Brain microvascular endothelial cell (primary cell): ENCODE results near the gene F11R.
"Not testable (repeated sequence)": the region's sequence is repeated elsewhere in the genome, so short reads cannot be mapped to it uniquely, and the experiment has no call there.

Source experiments
- DNase-seq: peaks from one replicate; pipeline ENCODE4 v3.0.0-alpha.2; 2020
- H3K27ac ChIP-seq: fragments of 250-450 bp; sonication (Bioruptor Pico); 2 replicates; pipeline ENCODE4 v1.5.1; 2020; ENCODE audit warnings: mild to moderate bottlenecking, moderate library complexity
- H3K27me3 ChIP-seq: fragments of 250-450 bp; sonication (Bioruptor Pico); replicated peaks from 2 replicates; pipeline ENCODE4 v1.5.1; 2020; ENCODE audit warnings: mild to moderate bottlenecking
- H3K36me3 ChIP-seq: fragments of 250-450 bp; sonication (Bioruptor Pico); replicated peaks from 2 replicates; pipeline ENCODE4 v1.5.1; 2020; ENCODE audit warnings: mild to moderate bottlenecking
- H3K4me3 ChIP-seq: 2 replicates; pipeline ENCODE4 v1.5.1; 2011; ENCODE audit warnings: low read depth, mild to moderate bottlenecking, control low read depth, low read length, moderate library complexity
- CTCF ChIP-seq: IDR thresholded peaks from 2 replicates; pipeline ENCODE4 v1.5.1; 2011; ENCODE audit warnings: low read depth, mild to moderate bottlenecking, moderate library complexity, low read length, control low read depth, inconsistent platforms; ENCODE audit errors: missing control alignments
- in situ Hi-C: cut with HindIII; loops from 2 replicates; pipeline ENCODE4 v1.10.0; 2017; ENCODE audit warnings: low sequenced_read_pairs, low pct_ligation_motif_present

Gene F11R

GRCh38 chr1:161021970-161022353, 1.0 kb upstream of the F11R start:
- in situ Hi-C loops: no loop called here
- no peaks in the 10 kb centered on the region for H3K36me3 ChIP-seq
- H3K27ac ChIP-seq: no peak overlapping the region
- H3K27me3 ChIP-seq: peaks cover 9% of the 10 kb centered on the region
- TF ChIP-seq CTCF: no peak
- DNase-seq: no peak
- no peak overlapping the region for H3K4me3 ChIP-seq

GRCh38 chr1:161021165-161021969, 415 bp upstream of the F11R start:
- Histone ChIP-seq H3K27ac (no peak overlapping the region), H3K4me3 (peak overlapping the region; percentile 60), H3K36me3 (no peaks in the 10 kb centered on the region), H3K27me3 (peaks cover 9% of the 10 kb centered on the region)
- no peak for TF ChIP-seq CTCF
- DNase-seq: peak; percentile 28
- in situ Hi-C loops: no loop called here

- peaks cover 9% of the 10 kb centered on the region for H3K27me3 ChIP-seq
- H3K4me3 ChIP-seq: peak overlapping the region; percentile 60
- H3K27ac ChIP-seq: no peak overlapping the region
- DNase-seq: no peak
- no peaks in the 10 kb centered on the region for H3K36me3 ChIP-seq
- in situ Hi-C loops: no loop called here
- no peak for TF ChIP-seq CTCF
Measured at GRCh38 chr1:161019751-161020495, 1.0 kb downstream of the F11R start.

GRCh38 chr1:161019111-161019660, 1.8 kb downstream of the F11R start:
- H3K4me3 ChIP-seq, in situ Hi-C loops, H3K27me3 ChIP-seq, DNase-seq, H3K36me3 ChIP-seq, H3K27ac ChIP-seq: not testable (repeated sequence)

GRCh38 chr1:161018631-161018930, 2.4 kb downstream of the F11R start:
- H3K4me3 ChIP-seq: no peak overlapping the region
- no peaks in the 10 kb centered on the region for H3K36me3 ChIP-seq
- peaks cover 9% of the 10 kb centered on the region for H3K27me3 ChIP-seq
- no peak overlapping the region for H3K27ac ChIP-seq
- DNase-seq: no peak
- in situ Hi-C loops: no loop called here
- TF ChIP-seq CTCF: no peak
